IPS-15b (cell line): ENCODE results near the gene GBE1.

ENCODE experiments used
- H3K27me3 ChIP-seq: one replicate; pipeline ENCODE4 v1.6.1; 2013; ENCODE audit warnings: low read length; ENCODE audit not compliant: control insufficient read depth, insufficient read depth
- H3K36me3 ChIP-seq: one replicate; pipeline ENCODE4 v1.6.1; 2013; ENCODE audit warnings: low read length; ENCODE audit not compliant: control insufficient read depth, insufficient read depth
- H3K4me1 ChIP-seq: one replicate; pipeline ENCODE4 v1.6.1; 2013; ENCODE audit warnings: mild to moderate bottlenecking, low read length; ENCODE audit not compliant: control insufficient read depth, insufficient read depth
- H3K4me3 ChIP-seq: one replicate; pipeline ENCODE4 v1.5.1; 2013; ENCODE audit warnings: low read depth, low read length
- H3K9ac ChIP-seq: one replicate; pipeline ENCODE4 v1.6.1; 2013; ENCODE audit warnings: low read depth, mild to moderate bottlenecking, low read length
- H3K9me3 ChIP-seq: one replicate; pipeline ENCODE4 v1.6.1; 2013; ENCODE audit warnings: mild to moderate bottlenecking, low read length; ENCODE audit not compliant: control insufficient read depth, insufficient read depth

The GBE1 gene

DNA sequence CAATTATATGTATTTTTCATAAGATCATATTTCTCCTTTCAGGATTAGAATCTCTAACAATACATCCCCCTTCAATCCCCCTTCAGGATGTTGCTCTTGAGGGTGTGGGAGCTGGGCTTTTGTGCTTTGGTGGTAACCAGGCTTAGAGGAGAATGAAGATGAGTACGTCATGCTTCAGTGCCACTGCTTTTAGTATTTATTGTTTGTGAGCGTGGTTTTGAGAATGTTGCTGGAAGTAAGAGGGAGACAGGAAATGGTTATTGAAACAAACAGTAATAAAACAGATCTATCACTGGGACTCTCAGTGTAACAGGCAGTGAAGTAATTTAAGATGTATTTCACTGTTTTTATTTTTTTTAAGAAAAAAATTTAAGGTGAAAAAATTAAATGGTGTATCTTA lies 35.3 kb downstream of the GBE1 start:
- Histone ChIP-seq H3K4me1 (no peaks in the 10 kb centered on the region), H3K9me3 (no peaks in the 10 kb centered on the region)

DNA sequence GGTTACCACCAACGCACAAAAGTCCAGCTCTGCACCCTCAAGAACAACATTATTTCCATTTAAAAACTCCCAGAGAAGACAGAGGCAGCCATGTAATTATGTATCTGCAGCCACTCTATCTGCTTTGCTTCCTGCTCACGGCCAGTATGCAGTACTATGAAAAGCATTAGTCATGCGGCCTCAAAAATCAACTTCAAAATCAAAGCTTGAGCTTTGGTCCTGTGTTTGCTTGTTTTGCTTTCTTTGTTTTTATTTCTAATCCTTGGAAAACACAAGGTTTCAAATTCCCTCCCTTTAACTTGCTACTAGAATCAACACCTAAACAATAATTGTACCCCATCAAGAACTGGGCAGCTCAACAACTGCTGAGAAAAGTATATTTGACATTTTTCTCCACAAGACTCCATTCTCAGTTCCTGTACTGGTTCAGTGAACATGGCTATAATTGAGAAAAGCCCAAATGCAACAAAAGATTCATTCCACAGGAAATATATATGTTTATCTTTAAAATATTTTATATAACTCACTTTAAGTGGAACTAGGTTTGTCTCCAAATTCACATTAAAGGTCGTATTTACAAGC lies 37.6 kb downstream of the GBE1 start:
- H3K9ac ChIP-seq: no peak overlapping the region
- no peak overlapping the region for H3K4me3 ChIP-seq
- no peaks in the 10 kb centered on the region for H3K27me3 ChIP-seq
- no peaks in the 10 kb centered on the region for H3K36me3 ChIP-seq
- no peaks in the 10 kb centered on the region for H3K4me1 ChIP-seq
- no peaks in the 10 kb centered on the region for H3K9me3 ChIP-seq

More for the DNA sequence above, 35.3 kb downstream of the GBE1 start:
- no peak overlapping the region for H3K4me3 ChIP-seq
- H3K27me3 ChIP-seq: no peaks in the 10 kb centered on the region
- no peak overlapping the region for H3K9ac ChIP-seq
- no peaks in the 10 kb centered on the region for H3K36me3 ChIP-seq

DNA sequence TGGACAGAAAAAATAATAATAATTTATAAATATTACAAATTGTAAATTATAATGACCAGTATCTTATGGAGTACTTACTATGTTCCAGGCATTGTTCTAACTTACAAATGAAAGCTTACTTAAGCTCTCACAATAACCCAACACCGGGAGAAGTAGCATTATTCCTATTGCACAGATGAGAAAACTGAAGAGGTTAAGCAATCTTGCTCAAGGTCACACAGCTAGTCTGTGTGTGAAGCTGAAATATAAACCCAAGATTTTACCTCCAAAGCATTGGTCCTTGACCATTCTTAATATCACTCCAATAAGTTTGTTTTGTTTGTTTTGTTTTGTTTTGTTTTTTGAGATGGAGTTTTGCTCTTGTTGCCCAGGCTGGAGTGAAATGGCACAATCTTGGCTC lies 43.1 kb downstream of the GBE1 start:
- Histone ChIP-seq H3K9me3 (no peaks in the 10 kb centered on the region), H3K9ac (no peak overlapping the region), H3K27me3 (no peaks in the 10 kb centered on the region), H3K4me3 (no peak overlapping the region), H3K36me3 (no peaks in the 10 kb centered on the region), H3K4me1 (no peaks in the 10 kb centered on the region)

DNA sequence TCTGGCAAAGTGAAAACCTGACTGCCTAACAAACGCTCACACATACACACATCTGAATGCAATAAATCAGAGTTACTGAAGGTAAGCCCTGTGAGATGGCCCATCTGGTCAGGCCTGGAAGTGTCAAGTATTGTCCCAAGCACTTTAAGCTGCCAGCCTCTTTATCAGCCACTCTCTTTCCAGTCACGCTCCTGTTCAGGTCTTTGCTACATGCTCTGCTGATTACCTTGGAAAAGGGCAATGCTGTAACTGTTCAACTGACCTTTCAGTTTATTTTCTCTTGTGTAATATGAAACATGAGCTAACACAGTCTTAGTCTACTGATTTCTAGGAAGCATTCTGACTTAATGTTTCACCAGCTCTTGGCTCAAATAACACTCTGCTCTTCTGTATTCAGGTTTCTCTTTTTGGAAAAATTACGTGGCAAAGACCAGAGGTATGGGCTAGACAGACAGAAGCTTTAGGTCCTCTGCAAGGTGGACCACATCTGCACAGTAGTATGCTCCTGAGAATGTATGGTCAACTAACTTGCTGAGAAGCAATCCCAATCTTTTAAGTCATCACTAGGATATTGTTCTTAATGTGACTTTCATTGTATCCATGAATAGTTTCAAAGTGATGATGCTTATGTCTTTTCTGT lies 44.5 kb downstream of the GBE1 start:
- no peak overlapping the region for H3K4me3 ChIP-seq
- no peaks in the 10 kb centered on the region for H3K36me3 ChIP-seq
- H3K9ac ChIP-seq: no peak overlapping the region
- H3K4me1 ChIP-seq: no peaks in the 10 kb centered on the region
- H3K27me3 ChIP-seq: no peaks in the 10 kb centered on the region
- H3K9me3 ChIP-seq: no peaks in the 10 kb centered on the region

DNA sequence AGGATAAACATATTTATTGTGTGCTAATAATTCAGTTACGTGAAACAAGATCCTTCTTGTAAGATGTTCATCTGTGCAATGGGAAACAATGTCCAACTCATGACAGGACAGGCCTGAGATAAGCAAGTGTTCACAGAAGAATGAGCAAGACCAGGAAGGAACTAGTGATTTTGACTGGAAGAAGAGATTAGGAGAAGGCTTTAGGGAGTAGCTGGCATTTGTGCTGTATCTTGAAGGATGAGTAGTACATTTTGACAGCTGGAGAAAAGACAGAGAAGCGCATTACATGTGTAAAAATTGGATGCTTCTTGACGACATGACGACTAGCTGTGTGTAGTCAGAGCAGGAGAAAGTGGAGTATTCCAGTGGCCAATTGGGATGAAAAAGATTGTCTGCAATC lies 48.4 kb downstream of the GBE1 start:
- H3K4me3 ChIP-seq: no peak overlapping the region
- H3K36me3 ChIP-seq: no peaks in the 10 kb centered on the region
- no peaks in the 10 kb centered on the region for H3K9me3 ChIP-seq
- no peak overlapping the region for H3K9ac ChIP-seq
- no peaks in the 10 kb centered on the region for H3K27me3 ChIP-seq
- no peaks in the 10 kb centered on the region for H3K4me1 ChIP-seq

DNA sequence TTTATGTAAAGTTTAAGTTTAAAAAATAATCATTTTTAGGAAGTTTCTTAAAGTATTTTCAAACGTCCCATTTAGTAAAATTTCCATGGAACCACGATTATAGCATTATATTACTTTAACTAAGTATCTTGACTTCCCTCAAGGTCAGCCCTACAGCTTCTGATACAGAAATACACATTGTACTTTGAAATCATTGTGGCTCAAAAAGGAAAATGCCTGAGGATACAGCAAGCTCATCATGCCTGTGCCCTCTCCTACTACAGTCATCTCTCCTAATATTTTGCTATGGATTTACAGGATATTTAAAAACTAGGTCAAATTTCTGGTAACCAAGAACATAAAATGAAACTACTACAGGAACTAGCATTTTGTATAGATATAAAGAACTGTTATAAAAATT lies 51.8 kb downstream of the GBE1 start:
- H3K36me3 ChIP-seq: no peaks in the 10 kb centered on the region
- H3K4me3 ChIP-seq: no peak overlapping the region
- H3K4me1 ChIP-seq: no peaks in the 10 kb centered on the region
- no peaks in the 10 kb centered on the region for H3K9me3 ChIP-seq
- no peaks in the 10 kb centered on the region for H3K27me3 ChIP-seq
- no peak overlapping the region for H3K9ac ChIP-seq

DNA sequence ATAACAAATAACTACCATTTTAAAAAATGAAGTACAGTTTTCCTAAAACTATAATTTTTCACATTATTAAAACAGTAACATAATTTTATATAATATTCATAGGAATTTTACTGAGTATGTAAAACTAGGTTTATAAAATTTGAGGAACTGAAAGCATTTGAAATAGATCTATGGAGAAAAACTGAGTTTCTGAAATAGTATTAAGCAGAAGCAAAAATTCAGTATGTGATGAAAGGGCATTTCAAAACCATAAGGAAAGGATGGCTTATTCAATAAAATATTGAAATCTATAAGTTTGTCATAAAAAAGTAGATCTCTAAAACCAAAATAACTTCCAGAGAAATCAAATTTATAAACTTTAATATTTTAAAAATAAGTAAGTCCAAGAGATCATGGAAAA lies 53.4 kb downstream of the GBE1 start:
- H3K4me1 ChIP-seq: no peaks in the 10 kb centered on the region

DNA sequence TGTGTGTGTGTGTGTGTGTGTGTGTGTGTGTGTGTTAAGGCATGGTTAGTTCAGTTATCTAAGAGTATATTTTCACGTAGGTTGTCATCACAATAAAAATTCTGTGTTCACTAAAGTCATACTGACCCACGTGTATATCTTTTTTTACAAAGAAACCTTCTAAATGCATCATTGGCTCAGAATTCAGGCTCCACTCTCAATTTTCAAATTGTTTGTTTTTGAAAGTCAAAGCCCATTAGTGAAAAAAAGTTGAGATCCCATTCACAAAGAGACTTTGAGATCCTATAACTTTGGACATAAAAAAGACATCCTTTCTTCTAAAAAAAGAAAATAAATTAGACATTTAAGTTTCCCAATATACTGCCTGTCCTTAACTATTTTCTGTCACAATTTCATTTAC lies 59.3 kb downstream of the GBE1 start:
- no peak overlapping the region for H3K4me3 ChIP-seq
- no peaks in the 10 kb centered on the region for H3K4me1 ChIP-seq
- no peaks in the 10 kb centered on the region for H3K36me3 ChIP-seq
- H3K9ac ChIP-seq: no peak overlapping the region
- H3K9me3 ChIP-seq: no peaks in the 10 kb centered on the region
- no peaks in the 10 kb centered on the region for H3K27me3 ChIP-seq

More for the DNA sequence above, 53.4 kb downstream of the GBE1 start:
- Histone ChIP-seq H3K27me3 (no peaks in the 10 kb centered on the region), H3K36me3 (no peaks in the 10 kb centered on the region), H3K4me3 (no peak overlapping the region), H3K9ac (no peak overlapping the region), H3K9me3 (no peaks in the 10 kb centered on the region)

DNA sequence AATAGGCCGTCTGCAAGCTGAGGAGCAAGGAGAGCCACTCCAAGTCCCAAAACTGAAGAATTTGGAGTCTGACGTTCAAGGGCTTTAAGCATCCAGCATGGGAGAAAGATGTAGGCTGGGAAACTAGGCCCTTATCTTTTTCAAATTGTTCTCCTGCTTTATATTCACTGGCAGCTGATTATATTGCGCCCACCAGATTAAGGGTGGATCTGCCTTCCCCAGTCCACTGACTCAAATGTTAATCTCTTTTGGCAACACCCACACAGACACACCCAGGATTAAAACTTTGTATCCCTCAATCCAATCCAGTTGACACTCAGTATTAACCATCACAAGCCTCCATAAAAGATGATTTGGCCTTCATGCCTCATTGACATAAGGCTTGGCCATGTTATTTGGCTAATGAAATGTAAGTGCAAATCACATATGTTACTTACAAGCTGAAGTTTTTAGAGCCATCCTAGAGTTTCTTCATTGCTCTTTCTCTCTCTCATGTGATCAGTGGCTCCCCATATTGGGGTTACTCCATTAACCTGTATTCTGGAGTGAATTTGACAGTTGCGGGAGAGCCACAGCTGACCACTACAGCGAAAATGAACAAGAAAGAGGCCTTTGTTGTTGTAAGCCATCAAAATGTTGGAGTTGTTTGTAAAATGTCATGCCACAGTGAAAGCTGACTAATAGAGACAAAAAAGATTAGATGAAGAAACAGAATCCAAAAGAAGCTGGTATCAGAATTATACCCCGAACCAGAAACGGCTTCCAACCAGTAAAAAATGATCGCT lies 61.7 kb downstream of the GBE1 start:
- Histone ChIP-seq H3K9ac (no peak overlapping the region), H3K9me3 (no peaks in the 10 kb centered on the region), H3K4me1 (no peaks in the 10 kb centered on the region), H3K36me3 (no peaks in the 10 kb centered on the region), H3K27me3 (no peaks in the 10 kb centered on the region), H3K4me3 (no peak overlapping the region)

DNA sequence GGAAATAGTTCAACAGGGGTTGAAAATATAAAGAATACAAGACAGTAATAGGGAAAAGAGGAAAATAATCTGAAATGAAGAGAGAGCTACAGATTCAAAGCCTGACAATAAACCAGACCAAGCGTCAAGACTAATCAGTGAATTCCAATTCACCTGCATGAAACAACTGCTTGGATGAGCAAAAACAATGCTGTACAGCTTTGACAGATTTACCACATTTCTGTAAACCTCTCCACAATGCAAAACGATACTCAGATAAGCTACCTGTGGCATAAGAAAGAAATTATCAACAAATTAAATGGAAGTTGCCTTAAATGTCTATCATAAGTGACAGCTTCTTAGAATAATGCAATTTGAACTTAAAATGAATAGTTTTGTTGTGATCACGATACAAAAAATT lies 65.4 kb downstream of the GBE1 start:
- no peaks in the 10 kb centered on the region for H3K36me3 ChIP-seq

DNA sequence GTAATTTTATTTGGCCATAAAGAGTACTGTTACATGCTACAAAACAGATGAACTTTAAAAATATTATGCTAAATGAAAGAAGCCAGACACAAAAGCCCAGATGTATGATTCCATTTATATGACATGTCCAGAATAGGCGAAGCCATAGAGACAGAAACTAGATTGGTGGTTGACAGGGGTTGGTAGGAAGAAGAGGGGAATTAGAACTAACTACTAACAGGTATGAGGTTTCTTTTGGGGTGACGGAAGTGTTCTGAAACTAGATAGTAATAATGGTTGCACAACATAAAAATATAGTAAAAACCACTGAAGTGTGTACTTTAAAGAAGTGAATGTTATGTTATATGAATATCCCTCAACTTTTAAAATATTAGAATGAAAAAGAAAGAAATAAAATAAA lies 66.1 kb downstream of the GBE1 start:
- Histone ChIP-seq H3K9ac (no peak overlapping the region), H3K27me3 (no peaks in the 10 kb centered on the region), H3K36me3 (no peaks in the 10 kb centered on the region), H3K9me3 (no peaks in the 10 kb centered on the region), H3K4me3 (no peak overlapping the region), H3K4me1 (no peaks in the 10 kb centered on the region)

More for the DNA sequence above, 65.4 kb downstream of the GBE1 start:
- no peak overlapping the region for H3K4me3 ChIP-seq
- H3K27me3 ChIP-seq: no peaks in the 10 kb centered on the region
- H3K9ac ChIP-seq: no peak overlapping the region
- no peaks in the 10 kb centered on the region for H3K4me1 ChIP-seq
- no peaks in the 10 kb centered on the region for H3K9me3 ChIP-seq

DNA sequence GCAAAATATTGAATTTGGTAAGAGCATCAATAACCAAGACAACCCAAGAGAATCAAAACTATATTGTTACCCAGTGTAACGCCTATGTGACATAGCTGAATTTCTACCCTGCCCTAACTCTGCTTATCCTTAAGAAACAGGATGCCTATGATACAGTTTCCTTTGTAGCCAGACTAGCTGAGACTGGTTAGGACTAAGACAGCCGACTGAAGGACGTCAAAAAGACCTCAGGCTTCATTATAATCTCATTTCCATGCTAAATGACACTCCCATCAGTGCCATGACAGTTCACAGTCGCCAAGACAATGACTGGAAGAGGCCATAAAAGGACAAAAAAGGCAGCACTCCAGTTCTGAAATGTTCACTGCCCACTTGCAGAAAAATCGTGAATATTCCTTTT lies 66.8 kb downstream of the GBE1 start:
- Histone ChIP-seq H3K4me1 (no peaks in the 10 kb centered on the region), H3K36me3 (no peaks in the 10 kb centered on the region), H3K27me3 (no peaks in the 10 kb centered on the region), H3K4me3 (no peak overlapping the region), H3K9ac (no peak overlapping the region), H3K9me3 (no peaks in the 10 kb centered on the region)
